Stimulated activated CD8-positive, alpha-beta memory T cell treated with anti-CD3 and anti-CD28 coated beads, Interleukin-7, amount 100 ng/mL, for 24 hours (primary cell): Measurements from ENCODE around the gene ZNF550.
"Not testable (repeated sequence)": the region's sequence is repeated elsewhere in the genome, so short reads cannot be mapped to it uniquely, and the experiment has no call there.

Source experiments
- DNase-seq: peaks from one replicate; pipeline ENCODE4 v3.0.0-alpha.2; 2020; ENCODE audit warnings: low read depth

ZNF550 gene

GRCh38 chr19:57527136-57527881 is 32.4 kb downstream of the ZNF550 start, which contains the start of gene ZNF549:
TSS of gene ZNF549 (plus strand) at chr19:57527356. CDS start at chr19:57527574, 218 bp downstream.
- DNase-seq: peak; percentile 77

- not testable (repeated sequence) for DNase-seq
Observed at GRCh38 chr19:57518021-57518420, 41.6 kb downstream of the ZNF550 start.

- DNase-seq: no peak
Observed at GRCh38 chr19:57515255-57515654, 44.4 kb downstream of the ZNF550 start.

GRCh38 chr19:57512845-57513244 is 46.8 kb downstream of the ZNF550 start:
- DNase-seq: no peak

- DNase-seq: no peak
Observed at GRCh38 chr19:57511484-57511883, 48.2 kb downstream of the ZNF550 start.

GRCh38 chr19:57506163-57506562 is 53.5 kb downstream of the ZNF550 start:
- no peak for DNase-seq

- not testable (repeated sequence) for DNase-seq
Observed at GRCh38 chr19:57500400-57500799, 59.3 kb downstream of the ZNF550 start.

GRCh38 chr19:57499680-57500395 is 59.8 kb downstream of the ZNF550 start, which contains the start of gene ZNF773:
TSS of gene ZNF773 (plus strand) at chr19:57499938. CDS start at chr19:57500081, 143 bp downstream.
- DNase-seq: peak; percentile 93

- DNase-seq: not testable (repeated sequence)
Observed at GRCh38 chr19:57499332-57499679, 60.4 kb downstream of the ZNF550 start.

- not testable (repeated sequence) for DNase-seq
Observed at GRCh38 chr19:57488299-57488644, 71.4 kb downstream of the ZNF550 start.

- DNase-seq: peak; percentile 90
Observed at GRCh38 chr19:57487477-57488298, 72.0 kb downstream of the ZNF550 start, which contains the start of gene ZNF419. TSS of gene ZNF419 (plus strand) at chr19:57487750. CDS start at chr19:57487951, 201 bp downstream.
